Fibroblast of lung (primary cell): ENCODE results near the gene METRNL. TPM values are rescaled to one million over a fixed set of nuclear protein-coding genes. Genes with fewer than 3 reads are reported as not detected.

ENCODE experiments used
- DNase-seq, 2 donors: peaks; one replicate each; pipeline versions ENCODE4 v3.0.0 to v3.0.0-alpha.2; 2010; ENCODE audit warnings: low read depth in 2 of 2
- H2AFZ ChIP-seq: 2 replicates; pipeline ENCODE4 v1.5.1; 2012; ENCODE audit warnings: low read length, control low read depth, inconsistent platforms
- H3K27ac ChIP-seq: 2 replicates; pipeline ENCODE4 v1.5.1; 2011; ENCODE audit warnings: low read length, control low read depth; ENCODE audit not compliant: insufficient read depth
- H3K27me3 ChIP-seq: 2 replicates; pipeline ENCODE4 v1.5.1; 2011; ENCODE audit warnings: mild to moderate bottlenecking, low read length; ENCODE audit not compliant: control insufficient read depth, insufficient read depth
- H3K36me3 ChIP-seq: 2 replicates; pipeline ENCODE4 v1.5.1; 2011; ENCODE audit warnings: low read length; ENCODE audit not compliant: control insufficient read depth, insufficient read depth
- H3K4me1 ChIP-seq: 2 replicates; pipeline ENCODE4 v1.5.1; 2011; ENCODE audit warnings: low read length; ENCODE audit not compliant: control insufficient read depth, insufficient read depth; ENCODE audit errors: extremely low read depth
- H3K4me2 ChIP-seq: 2 replicates; pipeline ENCODE4 v1.5.1; 2011; ENCODE audit warnings: low read length, control low read depth; ENCODE audit not compliant: insufficient read depth; ENCODE audit errors: extremely low read depth
- H3K4me3 ChIP-seq, 4 experiments: fragments of 200-600 bp in 1 of 4; sonication (generic) in 1 of 4; replicated peaks in 1 of 4; 2 replicates each; pipeline ENCODE4 v1.5.1; 2011 to 2016; ENCODE audit warnings: low read length in 4 of 4, low read depth in 3 of 4, mild to moderate bottlenecking in 3 of 4, control low read depth in 2 of 4, inconsistent platforms in 1 of 4, mixed read lengths in 1 of 4; ENCODE audit not compliant: insufficient read depth in 1 of 4; ENCODE audit errors: control extremely low read depth in 1 of 4
- H3K79me2 ChIP-seq: 2 replicates; pipeline ENCODE4 v1.5.1; 2012; ENCODE audit warnings: mild to moderate bottlenecking, low read length, inconsistent platforms; ENCODE audit not compliant: control insufficient read depth, insufficient read depth
- H3K9ac ChIP-seq: 2 replicates; pipeline ENCODE4 v1.5.1; 2011; ENCODE audit warnings: mild to moderate bottlenecking, low read length, control low read depth; ENCODE audit not compliant: insufficient read depth
- H3K9me3 ChIP-seq: 2 replicates; pipeline ENCODE4 v1.5.1; 2012; ENCODE audit warnings: low read depth, low read length; ENCODE audit not compliant: control insufficient read depth, insufficient read depth
- H4K20me1 ChIP-seq: 2 replicates; pipeline ENCODE4 v1.5.1; 2011; ENCODE audit warnings: low read length; ENCODE audit not compliant: control insufficient read depth, insufficient read depth; ENCODE audit errors: extremely low read depth
- EZH2 ChIP-seq: IDR thresholded peaks from 2 replicates; pipeline ENCODE4 v1.5.1; 2012; ENCODE audit warnings: low read length, control low read depth, mild to moderate bottlenecking; ENCODE audit errors: missing control alignments
- polyA plus RNA-seq, 2 donors: library from polyadenylated mRNA; depleted of rRNA in 1 of 2; stranded (reverse) in 1 of 2; unstranded in 1 of 2; fragments of >200 nt; gene quantifications; 2 replicates each; pipeline ENCODE4 v1.2.1, GENCODE V29; 2011 to 2012; ENCODE audit warnings: missing spikeins in 1 of 2
- total RNA-seq: library from RNA; depleted of rRNA; stranded (reverse); fragments of >200 nt; gene quantifications from 2 replicates; pipeline ENCODE4 v1.2.1, GENCODE V29; 2014
- TF ChIP-seq, protein P1 (sequence below), 2 donors: IDR thresholded peaks in 1 of 2; conservative IDR thresholded peaks in 1 of 2; 1 replicate in 1 of 2; 2 replicates in 1 of 2; pipeline ENCODE4 v1.5.1; 2011 to 2012; ENCODE audit warnings: low read length in 2 of 2, control low read depth in 1 of 2, inconsistent platforms in 1 of 2, low read depth in 1 of 2, mild to moderate bottlenecking in 1 of 2

Gene METRNL
- total and polyA plus RNA-seq, 2 donors (not counting 1 experiment from before 2014, with no cell fraction given), result 27.0 to 120 TPM

DNA sequence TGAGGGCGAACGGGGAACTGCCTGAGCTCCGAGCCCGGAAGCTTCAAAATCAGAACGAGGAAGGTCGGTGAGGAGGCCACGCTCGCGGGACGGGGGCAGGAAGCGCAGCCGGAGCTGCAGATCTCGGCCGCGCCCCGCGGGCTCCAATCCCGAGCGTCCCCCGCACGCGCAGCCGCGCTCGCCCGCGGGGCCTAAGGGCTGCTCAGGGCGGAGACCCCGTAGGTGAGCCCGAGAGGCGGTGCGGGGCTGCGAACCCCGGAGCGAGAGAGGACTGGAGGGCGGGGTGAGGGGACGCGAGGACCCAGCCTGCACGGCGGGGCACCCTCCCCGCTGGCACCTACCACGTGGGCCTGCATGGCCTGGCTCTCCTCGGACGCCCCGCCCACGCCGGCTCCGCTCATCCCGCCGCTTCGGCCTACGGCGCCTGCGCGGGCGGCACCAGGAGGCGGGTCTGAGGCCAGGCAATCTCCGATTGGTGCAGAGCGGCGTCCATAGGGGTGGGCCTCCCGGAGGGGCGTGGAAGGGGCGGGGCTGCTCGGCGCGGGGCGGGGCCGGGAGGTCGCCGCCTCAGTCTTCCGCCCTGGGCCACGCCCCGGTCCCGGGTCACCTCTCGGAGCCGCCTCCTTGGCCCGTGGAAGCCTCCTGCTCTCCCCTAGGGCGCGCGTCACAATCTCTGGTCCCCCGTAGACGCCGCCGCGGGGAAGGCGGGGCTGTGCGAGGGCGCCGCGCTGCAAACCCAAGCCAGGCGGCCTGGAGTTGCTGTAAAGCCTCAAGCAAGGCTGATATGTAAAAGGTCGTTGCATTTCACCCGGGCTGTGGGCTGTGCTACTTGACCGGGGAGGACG is 27.8 kb upstream of the METRNL start:
- Histone ChIP-seq H3K4me3 (peak overlapping the region; percentile 47 to 80 (median 68)), H3K4me2 (peak overlapping the region; percentile 92), H2AFZ (peak overlapping the region; percentile 89), H4K20me1 (no peaks in the 10 kb centered on the region), H3K27me3 (no peaks in the 10 kb centered on the region), H3K79me2 (no peaks in the 10 kb centered on the region), H3K36me3 (no peaks in the 10 kb centered on the region), H3K27ac (peak overlapping the region; percentile 84), H3K9ac (peak overlapping the region; percentile 78), H3K4me1 (peaks cover 25% of the 10 kb centered on the region), H3K9me3 (no peaks in the 10 kb centered on the region)
- no peak for TF ChIP-seq EZH2
- TF ChIP-seq, protein P1, sequence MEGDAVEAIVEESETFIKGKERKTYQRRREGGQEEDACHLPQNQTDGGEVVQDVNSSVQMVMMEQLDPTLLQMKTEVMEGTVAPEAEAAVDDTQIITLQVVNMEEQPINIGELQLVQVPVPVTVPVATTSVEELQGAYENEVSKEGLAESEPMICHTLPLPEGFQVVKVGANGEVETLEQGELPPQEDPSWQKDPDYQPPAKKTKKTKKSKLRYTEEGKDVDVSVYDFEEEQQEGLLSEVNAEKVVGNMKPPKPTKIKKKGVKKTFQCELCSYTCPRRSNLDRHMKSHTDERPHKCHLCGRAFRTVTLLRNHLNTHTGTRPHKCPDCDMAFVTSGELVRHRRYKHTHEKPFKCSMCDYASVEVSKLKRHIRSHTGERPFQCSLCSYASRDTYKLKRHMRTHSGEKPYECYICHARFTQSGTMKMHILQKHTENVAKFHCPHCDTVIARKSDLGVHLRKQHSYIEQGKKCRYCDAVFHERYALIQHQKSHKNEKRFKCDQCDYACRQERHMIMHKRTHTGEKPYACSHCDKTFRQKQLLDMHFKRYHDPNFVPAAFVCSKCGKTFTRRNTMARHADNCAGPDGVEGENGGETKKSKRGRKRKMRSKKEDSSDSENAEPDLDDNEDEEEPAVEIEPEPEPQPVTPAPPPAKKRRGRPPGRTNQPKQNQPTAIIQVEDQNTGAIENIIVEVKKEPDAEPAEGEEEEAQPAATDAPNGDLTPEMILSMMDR (conservative IDR thresholded peaks at IDR 0.05 in 1 of 2, IDR thresholded peaks at IDR 0.05 in 1 of 2; ENCODE audit: low read depth in 1 of 2, low read length in 2 of 2), result no peak
- DNase-seq, result peak; percentile 93 to 96

DNA sequence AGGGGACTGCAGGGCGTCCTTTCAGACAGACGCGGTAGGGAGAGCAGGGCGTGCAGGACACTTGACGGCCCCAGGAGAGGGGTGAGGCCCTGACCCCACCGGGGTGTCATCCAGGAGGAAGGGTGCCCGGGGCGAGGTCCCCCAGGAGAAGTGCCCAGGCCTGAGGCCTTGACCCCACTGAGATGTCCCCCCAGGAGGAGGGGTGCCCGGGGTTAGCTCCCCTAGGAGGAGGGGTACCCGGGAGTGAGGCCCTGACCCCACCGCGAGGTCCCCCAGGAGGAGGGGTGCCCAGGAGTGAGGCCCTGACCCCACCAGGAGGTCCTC is 27.2 kb upstream of the METRNL start:
- peak overlapping the region; percentile 84 for H3K27ac ChIP-seq
- H3K9me3 ChIP-seq, result no peaks in the 10 kb centered on the region
- H2AFZ ChIP-seq, result peak overlapping the region; percentile 88
- no peaks in the 10 kb centered on the region for H4K20me1 ChIP-seq
- H3K79me2 ChIP-seq, result no peaks in the 10 kb centered on the region
- no peaks in the 10 kb centered on the region for H3K27me3 ChIP-seq
- no peak for TF ChIP-seq EZH2
- TF ChIP-seq, protein P1 (conservative IDR thresholded peaks at IDR 0.05 in 1 of 2, IDR thresholded peaks at IDR 0.05 in 1 of 2; ENCODE audit: low read depth in 1 of 2, low read length in 2 of 2), result no peak
- H3K4me1 ChIP-seq, result peaks cover 26% of the 10 kb centered on the region
- no peaks in the 10 kb centered on the region for H3K36me3 ChIP-seq
- no peak for DNase-seq
- H3K4me2 ChIP-seq, result peak overlapping the region; percentile 58
- peak overlapping the region; percentile 11 for H3K9ac ChIP-seq
- peak overlapping the region in 3 of 4 experiments; percentile 30 to 46 (median 36) for H3K4me3 ChIP-seq

DNA sequence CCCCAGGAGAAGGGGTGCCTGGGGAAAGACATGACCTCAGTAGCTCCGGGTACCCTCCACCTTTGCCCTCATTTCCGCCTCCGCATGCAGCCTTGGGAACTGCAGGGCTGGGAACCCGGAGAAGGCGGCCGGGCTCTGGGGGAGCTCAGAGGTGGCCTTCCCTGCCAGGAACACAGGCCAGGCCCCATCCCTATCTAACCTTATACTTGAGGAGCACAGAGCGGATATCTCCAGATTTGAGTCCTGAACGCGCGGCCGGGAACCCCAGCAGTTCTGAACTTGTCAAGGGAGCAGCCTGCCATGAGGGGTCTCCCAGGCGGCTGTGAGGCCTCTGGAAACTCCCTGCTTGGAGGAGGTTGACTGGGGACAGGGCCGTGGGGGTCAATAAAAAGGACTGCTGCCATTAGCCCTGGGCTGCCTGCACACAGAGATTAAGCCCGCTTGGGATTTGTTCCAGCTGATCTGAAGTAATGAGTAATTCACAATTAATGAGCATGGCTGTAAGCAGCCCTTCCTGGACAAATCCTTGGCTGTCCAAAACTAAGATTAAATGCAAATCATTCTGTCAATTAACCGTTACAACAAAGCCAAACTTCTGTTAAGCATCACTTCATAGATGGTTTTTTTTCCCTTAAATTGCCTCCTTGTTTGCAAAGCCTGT is 26.3 kb upstream of the METRNL start:
- no peak overlapping the region for H3K9ac ChIP-seq
- H3K36me3 ChIP-seq, result no peaks in the 10 kb centered on the region
- no peak overlapping the region for H3K27ac ChIP-seq
- no peak overlapping the region for H2AFZ ChIP-seq
- no peaks in the 10 kb centered on the region for H4K20me1 ChIP-seq
- TF ChIP-seq EZH2, result no peak
- TF ChIP-seq, protein P1 (conservative IDR thresholded peaks at IDR 0.05 in 1 of 2, IDR thresholded peaks at IDR 0.05 in 1 of 2; ENCODE audit: low read depth in 1 of 2, low read length in 2 of 2), result no peak
- peaks cover 25% of the 10 kb centered on the region for H3K4me1 ChIP-seq
- H3K4me3 ChIP-seq, result no peak overlapping the region
- H3K9me3 ChIP-seq, result no peaks in the 10 kb centered on the region
- no peaks in the 10 kb centered on the region for H3K79me2 ChIP-seq
- no peak overlapping the region for H3K4me2 ChIP-seq
- peak; percentile 27 to 48 for DNase-seq
- H3K27me3 ChIP-seq, result no peaks in the 10 kb centered on the region
